ENCODE data around the gene NEK7.

The NEK7 gene

GRCh38 chr1:198143797-198144196 is 13.0 kb upstream of the NEK7 start:
- no peak for DNase-seq (ENCODE audit: low read depth)

GRCh38 chr1:198147216-198147615 is 9.6 kb upstream of the NEK7 start:
- no peak overlapping the region for H3K4me3 ChIP-seq (ENCODE audit: low read length)
- no peak for TF ChIP-seq CTCF (conservative IDR thresholded peaks at IDR 0.05; ENCODE audit: low read depth, low read length)
- DNase-seq (ENCODE audit: low read depth): no peak

More at GRCh38 chr1:198143797-198144196, 13.0 kb upstream of the NEK7 start:
- H3K4me3 ChIP-seq (ENCODE audit: low read length): no peak overlapping the region
- TF ChIP-seq CTCF (conservative IDR thresholded peaks at IDR 0.05; ENCODE audit: low read depth, low read length): no peak

GRCh38 chr1:198150369-198150768 is 6.4 kb upstream of the NEK7 start:
- no peak for TF ChIP-seq CTCF (conservative IDR thresholded peaks at IDR 0.05; ENCODE audit: low read depth, low read length)
- H3K4me3 ChIP-seq (ENCODE audit: low read length): no peak overlapping the region
- DNase-seq (ENCODE audit: low read depth): no peak

- no peak for DNase-seq (ENCODE audit: low read depth)
- TF ChIP-seq CTCF (conservative IDR thresholded peaks at IDR 0.05; ENCODE audit: low read depth, low read length): no peak
- no peak overlapping the region for H3K4me3 ChIP-seq (ENCODE audit: low read length)
These were observed 5.1 kb upstream of the NEK7 start for GRCh38 chr1:198151688-198152087.

GRCh38 chr1:198153103-198153502 is 3.7 kb upstream of the NEK7 start:
- DNase-seq (ENCODE audit: low read depth): no peak
- H3K4me3 ChIP-seq (ENCODE audit: low read length): no peak overlapping the region
- TF ChIP-seq CTCF (conservative IDR thresholded peaks at IDR 0.05; ENCODE audit: low read depth, low read length): no peak

- no peak for DNase-seq (ENCODE audit: low read depth)
- no peak overlapping the region for H3K4me3 ChIP-seq (ENCODE audit: low read length)
- no peak for TF ChIP-seq CTCF (conservative IDR thresholded peaks at IDR 0.05; ENCODE audit: low read depth, low read length)
These were observed 3.0 kb upstream of the NEK7 start for GRCh38 chr1:198153804-198154203.

- no peak overlapping the region for H3K4me3 ChIP-seq (ENCODE audit: low read length)
- no peak for TF ChIP-seq CTCF (conservative IDR thresholded peaks at IDR 0.05; ENCODE audit: low read depth, low read length)
- no peak for DNase-seq (ENCODE audit: low read depth)
These were observed 1.5 kb upstream of the NEK7 start for GRCh38 chr1:198155253-198155652.
